Mammary epithelial cell (primary cell): Measurements from ENCODE around the gene EXOSC3.

Source experiments
- EZH2 ChIP-seq: IDR thresholded peaks from 2 replicates; pipeline ENCODE4 v1.6.1; 2012; ENCODE audit warnings: low read length, inconsistent platforms, borderline replicate concordance
- TF ChIP-seq, protein P1 (sequence below), 2 donors: IDR thresholded peaks in 1 of 2; conservative IDR thresholded peaks in 1 of 2; 2 replicates each; pipeline ENCODE4 v1.5.1; 2011 to 2012; ENCODE audit warnings: inconsistent platforms in 2 of 2, low read length in 2 of 2, mild to moderate bottlenecking in 2 of 2, control low read depth in 1 of 2, low read depth in 1 of 2; ENCODE audit not compliant: insufficient read depth in 1 of 2; ENCODE audit errors: extremely low read depth in 1 of 2

GRCh38 chr9:37784616-37785483 lies at the start of gene EXOSC3:
- TF ChIP-seq, protein P1, sequence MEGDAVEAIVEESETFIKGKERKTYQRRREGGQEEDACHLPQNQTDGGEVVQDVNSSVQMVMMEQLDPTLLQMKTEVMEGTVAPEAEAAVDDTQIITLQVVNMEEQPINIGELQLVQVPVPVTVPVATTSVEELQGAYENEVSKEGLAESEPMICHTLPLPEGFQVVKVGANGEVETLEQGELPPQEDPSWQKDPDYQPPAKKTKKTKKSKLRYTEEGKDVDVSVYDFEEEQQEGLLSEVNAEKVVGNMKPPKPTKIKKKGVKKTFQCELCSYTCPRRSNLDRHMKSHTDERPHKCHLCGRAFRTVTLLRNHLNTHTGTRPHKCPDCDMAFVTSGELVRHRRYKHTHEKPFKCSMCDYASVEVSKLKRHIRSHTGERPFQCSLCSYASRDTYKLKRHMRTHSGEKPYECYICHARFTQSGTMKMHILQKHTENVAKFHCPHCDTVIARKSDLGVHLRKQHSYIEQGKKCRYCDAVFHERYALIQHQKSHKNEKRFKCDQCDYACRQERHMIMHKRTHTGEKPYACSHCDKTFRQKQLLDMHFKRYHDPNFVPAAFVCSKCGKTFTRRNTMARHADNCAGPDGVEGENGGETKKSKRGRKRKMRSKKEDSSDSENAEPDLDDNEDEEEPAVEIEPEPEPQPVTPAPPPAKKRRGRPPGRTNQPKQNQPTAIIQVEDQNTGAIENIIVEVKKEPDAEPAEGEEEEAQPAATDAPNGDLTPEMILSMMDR (conservative IDR thresholded peaks at IDR 0.05 in 1 of 2, IDR thresholded peaks at IDR 0.05 in 1 of 2; ENCODE audit: extremely low read depth in 1 of 2, insufficient read depth in 1 of 2, low read depth in 1 of 2, low read length in 2 of 2) = peak; percentile 9 to 24
- no peak for TF ChIP-seq EZH2
